Testis (tissue), 2 donors: ENCODE measurements around the gene U2AF2.

Source experiments
- POLR2A ChIP-seq: fragments of 450-650 bp; IDR thresholded peaks from one replicate; pipeline ENCODE4 v1.6.1; 2017; ENCODE audit warnings: antibody characterized with exemption, mild to moderate bottlenecking, moderate library complexity
- TF ChIP-seq, protein P1 (sequence below), 3 experiments: fragments of 450-650 bp in 2 of 3; fragments of 200-600 bp in 1 of 3; sonication (generic) in 1 of 3; IDR thresholded peaks; one replicate each; pipeline ENCODE4 v1.5.1; 2016 to 2019; ENCODE audit warnings: antibody characterized with exemption in 3 of 3, mild to moderate bottlenecking in 2 of 3, moderate library complexity in 1 of 3

- no peak for TF ChIP-seq POLR2A
- TF ChIP-seq, protein P1, sequence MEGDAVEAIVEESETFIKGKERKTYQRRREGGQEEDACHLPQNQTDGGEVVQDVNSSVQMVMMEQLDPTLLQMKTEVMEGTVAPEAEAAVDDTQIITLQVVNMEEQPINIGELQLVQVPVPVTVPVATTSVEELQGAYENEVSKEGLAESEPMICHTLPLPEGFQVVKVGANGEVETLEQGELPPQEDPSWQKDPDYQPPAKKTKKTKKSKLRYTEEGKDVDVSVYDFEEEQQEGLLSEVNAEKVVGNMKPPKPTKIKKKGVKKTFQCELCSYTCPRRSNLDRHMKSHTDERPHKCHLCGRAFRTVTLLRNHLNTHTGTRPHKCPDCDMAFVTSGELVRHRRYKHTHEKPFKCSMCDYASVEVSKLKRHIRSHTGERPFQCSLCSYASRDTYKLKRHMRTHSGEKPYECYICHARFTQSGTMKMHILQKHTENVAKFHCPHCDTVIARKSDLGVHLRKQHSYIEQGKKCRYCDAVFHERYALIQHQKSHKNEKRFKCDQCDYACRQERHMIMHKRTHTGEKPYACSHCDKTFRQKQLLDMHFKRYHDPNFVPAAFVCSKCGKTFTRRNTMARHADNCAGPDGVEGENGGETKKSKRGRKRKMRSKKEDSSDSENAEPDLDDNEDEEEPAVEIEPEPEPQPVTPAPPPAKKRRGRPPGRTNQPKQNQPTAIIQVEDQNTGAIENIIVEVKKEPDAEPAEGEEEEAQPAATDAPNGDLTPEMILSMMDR (IDR thresholded peaks at IDR 0.05) = no peak
Observed at GRCh38 chr19:55704494-55705245, 49.8 kb downstream of the U2AF2 start.
